Karpas-422 (cell line): ENCODE measurements around the gene AFM. TPM values are rescaled to one million over a fixed set of nuclear protein-coding genes. Genes with fewer than 3 reads are reported as not detected.

Experiments used
- DNase-seq: peaks from one replicate; pipeline ENCODE4 v3.0.0-alpha.2; 2015
- H2AFZ ChIP-seq: fragments of 200-600 bp; sonication (generic); 2 replicates; pipeline ENCODE4 v1.6.1; 2014; ENCODE audit warnings: antibody characterized with exemption, low read length, mixed read lengths
- H3K27ac ChIP-seq: fragments of 200-600 bp; sonication (generic); 2 replicates; pipeline ENCODE4 v1.5.1; 2014; ENCODE audit warnings: mild to moderate bottlenecking, low read length, moderate library complexity
- H3K27me3 ChIP-seq: fragments of 200-600 bp; sonication (generic); 2 replicates; pipeline ENCODE4 v1.6.1; 2014; ENCODE audit warnings: low read length, mixed read lengths
- H3K36me3 ChIP-seq: fragments of 200-600 bp; sonication (generic); 2 replicates; pipeline ENCODE4 v1.6.1; 2014; ENCODE audit warnings: low read length, mixed read lengths; ENCODE audit not compliant: insufficient read depth
- H3K4me1 ChIP-seq: fragments of 200-600 bp; sonication (generic); 2 replicates; pipeline ENCODE4 v1.6.1; 2014; ENCODE audit warnings: mild to moderate bottlenecking, low read length, mixed read lengths
- H3K4me2 ChIP-seq: fragments of 200-600 bp; sonication (generic); 2 replicates; pipeline ENCODE4 v1.6.1; 2014; ENCODE audit warnings: low read length, low read depth, mild to moderate bottlenecking; ENCODE audit not compliant: poor library complexity, severe bottlenecking
- H3K4me3 ChIP-seq: fragments of 200-600 bp; sonication (generic); 2 replicates; pipeline ENCODE4 v1.5.1; 2014; ENCODE audit warnings: mild to moderate bottlenecking, antibody characterized with exemption, low read length, mixed read lengths
- H3K79me2 ChIP-seq: fragments of 200-600 bp; sonication (generic); 2 replicates; pipeline ENCODE4 v1.6.1; 2014; ENCODE audit warnings: mild to moderate bottlenecking, low read length, mixed read lengths
- H3K9ac ChIP-seq: fragments of 200-600 bp; sonication (generic); 2 replicates; pipeline ENCODE4 v1.6.0; 2014; ENCODE audit warnings: low read length
- H3K9me2 ChIP-seq: fragments of 200-600 bp; sonication (generic), shearing (Covaris generic); replicated peaks from 2 replicates; pipeline ENCODE4 v1.6.0; 2014; ENCODE audit warnings: mild to moderate bottlenecking, low read length, moderate library complexity; ENCODE audit not compliant: insufficient read depth
- H3K9me3 ChIP-seq: fragments of 300-700, 200-600 bp; sonication (generic); 2 replicates; pipeline ENCODE4 v1.6.1; 2014; ENCODE audit warnings: low read length, mixed read lengths
- H4K20me1 ChIP-seq: fragments of 200-600 bp; sonication (generic); 2 replicates; pipeline ENCODE4 v1.6.1; 2014; ENCODE audit warnings: mild to moderate bottlenecking, antibody characterized with exemption, low read length, low read depth; ENCODE audit not compliant: insufficient read depth
- total RNA-seq: library from RNA; depleted of rRNA; stranded (reverse); fragments of >200 nt; shearing (Covaris generic); gene quantifications from 2 replicates; pipeline ENCODE4 v1.2.3, GENCODE V29; 2014; ENCODE audit warnings: low replicate concordance

The AFM gene
- total RNA-seq, 1 experiment from 2014 or later, result not detected

DNA sequence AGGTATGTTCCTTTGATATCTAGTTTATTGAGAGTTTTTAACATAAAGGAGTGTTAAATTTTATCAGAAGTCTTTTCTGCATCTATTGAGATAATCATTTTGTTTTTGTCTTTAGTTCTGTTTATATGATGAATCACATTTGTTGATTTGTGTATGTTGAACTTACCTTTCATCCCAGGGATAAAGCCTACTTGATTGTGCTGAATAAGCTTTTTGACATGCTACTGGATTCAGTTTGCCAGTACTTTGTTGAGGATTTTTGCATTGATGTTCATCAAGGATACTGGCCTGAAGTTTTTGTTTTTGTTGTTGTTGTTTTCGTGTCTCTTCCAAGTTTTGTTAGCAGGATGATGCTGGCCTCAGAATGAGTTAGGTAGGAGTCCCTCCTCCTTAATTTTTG is 10.8 kb upstream of the AFM start:
- H4K20me1 ChIP-seq, result no peaks in the 10 kb centered on the region
- no peaks in the 10 kb centered on the region for H3K9me3 ChIP-seq
- no peaks in the 10 kb centered on the region for H3K79me2 ChIP-seq
- no peak for DNase-seq
- no peak overlapping the region for H3K4me2 ChIP-seq
- H3K27ac ChIP-seq, result no peak overlapping the region
- H2AFZ ChIP-seq, result no peak overlapping the region
- no peak overlapping the region for H3K9ac ChIP-seq
- no peaks in the 10 kb centered on the region for H3K36me3 ChIP-seq
- H3K27me3 ChIP-seq, result peaks cover 9% of the 10 kb centered on the region; the same call in 1 of the 2 replicates
- no peaks in the 10 kb centered on the region for H3K4me1 ChIP-seq
- no peak overlapping the region for H3K4me3 ChIP-seq
- H3K9me2 ChIP-seq, result no peaks in the 10 kb centered on the region

- no peak overlapping the region for H3K27ac ChIP-seq
- H3K4me3 ChIP-seq, result no peak overlapping the region
- H3K9me3 ChIP-seq, result no peaks in the 10 kb centered on the region
- H3K36me3 ChIP-seq, result no peaks in the 10 kb centered on the region
- no peak overlapping the region for H3K9ac ChIP-seq
- H4K20me1 ChIP-seq, result no peaks in the 10 kb centered on the region
- no peaks in the 10 kb centered on the region for H3K9me2 ChIP-seq
- H2AFZ ChIP-seq, result no peak overlapping the region
- H3K4me1 ChIP-seq, result no peaks in the 10 kb centered on the region
- H3K4me2 ChIP-seq, result no peak overlapping the region
- no peaks in the 10 kb centered on the region for H3K79me2 ChIP-seq
- no peak for DNase-seq
- peaks cover 9% of the 10 kb centered on the region; the same call in 1 of the 2 replicates for H3K27me3 ChIP-seq
These were observed 4.4 kb upstream of the AFM start for GRCh38 chr4:73477176-73477575.

- H3K9me3 ChIP-seq, result no peaks in the 10 kb centered on the region
- H3K27me3 ChIP-seq, result peaks cover 3% of the 10 kb centered on the region; the same call in 1 of the 2 replicates
- no peaks in the 10 kb centered on the region for H3K79me2 ChIP-seq
- no peak overlapping the region for H3K9ac ChIP-seq
- H3K27ac ChIP-seq, result no peak overlapping the region
- no peak for DNase-seq
- H3K36me3 ChIP-seq, result no peaks in the 10 kb centered on the region
- no peak overlapping the region for H3K4me2 ChIP-seq
- no peak overlapping the region for H2AFZ ChIP-seq
- H3K9me2 ChIP-seq, result no peaks in the 10 kb centered on the region
- no peaks in the 10 kb centered on the region for H3K4me1 ChIP-seq
- no peak overlapping the region for H3K4me3 ChIP-seq
- H4K20me1 ChIP-seq, result no peaks in the 10 kb centered on the region
These were observed 2.2 kb upstream of the AFM start for GRCh38 chr4:73479323-73479722.

- Histone ChIP-seq H3K27me3 (no peaks in the 10 kb centered on the region), H3K36me3 (no peaks in the 10 kb centered on the region), H3K27ac (no peak overlapping the region), H3K9ac (no peak overlapping the region), H3K4me3 (no peak overlapping the region), H3K9me3 (no peaks in the 10 kb centered on the region), H3K4me2 (no peak overlapping the region), H3K9me2 (no peaks in the 10 kb centered on the region), H4K20me1 (no peaks in the 10 kb centered on the region), H2AFZ (no peak overlapping the region), H3K79me2 (no peaks in the 10 kb centered on the region), H3K4me1 (no peaks in the 10 kb centered on the region)
- no peak for DNase-seq
These were observed 3.5 kb downstream of the AFM start for GRCh38 chr4:73485085-73485484.

DNA sequence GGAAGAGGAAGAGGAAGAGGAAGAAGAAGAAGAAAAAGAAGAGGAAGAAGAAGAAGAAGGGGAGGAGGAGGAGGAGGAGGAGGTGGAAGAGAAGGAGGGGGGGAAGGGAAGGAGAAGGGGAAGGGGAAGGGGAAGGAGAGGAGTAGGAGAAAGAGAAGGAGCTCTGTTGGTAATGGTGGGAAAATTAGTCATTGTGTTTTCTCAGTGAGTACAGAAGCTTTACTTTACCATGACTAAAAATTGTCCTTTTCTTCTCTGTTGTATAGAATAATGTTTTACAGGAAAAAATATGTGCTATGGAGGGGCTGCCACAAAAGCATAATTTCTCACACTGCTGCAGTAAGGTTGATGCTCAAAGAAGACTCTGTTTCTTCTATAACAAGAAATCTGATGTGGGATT is 4.1 kb downstream of the AFM start:
- H3K9ac ChIP-seq, result no peak overlapping the region
- no peak for DNase-seq
- H3K79me2 ChIP-seq, result no peaks in the 10 kb centered on the region
- no peaks in the 10 kb centered on the region for H3K27me3 ChIP-seq
- H3K9me3 ChIP-seq, result no peaks in the 10 kb centered on the region
- no peaks in the 10 kb centered on the region for H4K20me1 ChIP-seq
- no peak overlapping the region for H3K4me3 ChIP-seq
- no peak overlapping the region for H3K27ac ChIP-seq
- no peaks in the 10 kb centered on the region for H3K9me2 ChIP-seq
- no peak overlapping the region for H3K4me2 ChIP-seq
- no peaks in the 10 kb centered on the region for H3K4me1 ChIP-seq
- H3K36me3 ChIP-seq, result no peaks in the 10 kb centered on the region
- no peak overlapping the region for H2AFZ ChIP-seq

- H4K20me1 ChIP-seq, result no peaks in the 10 kb centered on the region
- no peaks in the 10 kb centered on the region for H3K27me3 ChIP-seq
- H3K9me3 ChIP-seq, result no peaks in the 10 kb centered on the region
- H3K36me3 ChIP-seq, result no peaks in the 10 kb centered on the region
- no peak for DNase-seq
- H3K79me2 ChIP-seq, result no peaks in the 10 kb centered on the region
- H3K4me3 ChIP-seq, result no peak overlapping the region
- no peak overlapping the region for H3K4me2 ChIP-seq
- H3K9me2 ChIP-seq, result no peaks in the 10 kb centered on the region
- no peak overlapping the region for H2AFZ ChIP-seq
- no peak overlapping the region for H3K27ac ChIP-seq
- no peak overlapping the region for H3K9ac ChIP-seq
- H3K4me1 ChIP-seq, result no peaks in the 10 kb centered on the region
These were observed 5.0 kb downstream of the AFM start for GRCh38 chr4:73486497-73486896.

DNA sequence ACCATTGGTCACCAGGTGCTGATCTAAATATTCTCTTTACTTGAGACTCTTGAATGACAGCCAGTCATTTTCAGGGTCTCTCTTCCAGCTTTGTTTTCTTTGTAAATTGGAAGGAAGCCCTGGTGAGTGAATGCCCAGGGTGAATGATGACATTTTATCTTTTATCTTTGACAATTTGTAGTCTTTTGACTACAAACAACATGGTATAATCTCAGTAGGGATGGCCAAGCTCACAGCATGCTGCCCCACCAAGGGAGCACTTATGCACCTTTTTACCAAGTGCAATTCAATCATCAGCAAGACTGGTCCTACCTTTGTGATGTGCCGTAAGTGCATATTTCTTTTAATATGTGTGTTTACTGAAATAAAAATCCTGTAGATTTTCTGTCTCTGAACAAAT is 5.7 kb downstream of the AFM start:
- Histone ChIP-seq H3K9me2 (no peaks in the 10 kb centered on the region), H2AFZ (no peak overlapping the region), H3K9me3 (no peaks in the 10 kb centered on the region), H3K4me2 (no peak overlapping the region), H3K9ac (no peak overlapping the region), H3K36me3 (no peaks in the 10 kb centered on the region), H4K20me1 (no peaks in the 10 kb centered on the region), H3K27ac (no peak overlapping the region), H3K4me1 (no peaks in the 10 kb centered on the region), H3K4me3 (no peak overlapping the region), H3K27me3 (no peaks in the 10 kb centered on the region), H3K79me2 (no peaks in the 10 kb centered on the region)
- DNase-seq, result no peak

- Histone ChIP-seq H3K36me3 (no peaks in the 10 kb centered on the region), H3K4me2 (no peak overlapping the region), H2AFZ (peak overlapping the region; percentile 14; the same call in 1 of the 2 replicates), H3K79me2 (no peaks in the 10 kb centered on the region), H3K9ac (no peak overlapping the region), H3K27me3 (no peaks in the 10 kb centered on the region), H3K9me3 (no peaks in the 10 kb centered on the region), H3K27ac (no peak overlapping the region), H3K4me3 (no peak overlapping the region), H3K4me1 (peaks cover 29% of the 10 kb centered on the region), H3K9me2 (no peaks in the 10 kb centered on the region), H4K20me1 (no peaks in the 10 kb centered on the region)
- DNase-seq, result no peak
These were observed 18.6 kb downstream of the AFM start for GRCh38 chr4:73499996-73500765.
